ENCODE data around the gene RNF43. TPM values are rescaled to one million over a fixed set of nuclear protein-coding genes. Genes with fewer than 3 reads are reported as not detected.
A peak's percentile ranks its signal among the peaks of the same experiment; 100 is the strongest.

RNF43 gene
- total RNA-seq, 1 experiment from 2014 or later = 42.2 TPM

DNA sequence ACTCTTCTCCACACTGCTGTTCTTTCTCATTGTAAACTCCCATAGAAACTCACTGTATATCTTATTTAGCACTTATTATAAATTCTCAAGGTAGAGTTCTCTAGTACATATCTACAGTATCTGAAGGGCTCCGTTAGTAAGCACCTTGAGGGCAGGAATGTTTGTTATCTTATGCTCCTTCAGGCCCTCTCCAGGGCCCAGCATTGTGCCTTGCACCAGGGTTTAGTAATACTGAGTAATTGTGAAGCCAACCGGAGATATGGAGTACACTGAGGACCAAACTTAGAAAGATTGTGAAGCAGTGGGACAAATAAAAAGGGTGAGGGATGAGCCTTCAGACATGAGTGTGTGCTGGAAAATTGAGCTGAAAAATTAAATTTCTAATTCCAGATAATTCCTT, 26.4 kb downstream of the RNF43 start:
- peaks cover 84% of the 10 kb centered on the region for H3K79me2 ChIP-seq (ENCODE audit: insufficient read depth, low read length)
- peak overlapping the region; percentile 64 for H3K27ac ChIP-seq (ENCODE audit: low read depth, low read length)
- TF ChIP-seq, protein P1, sequence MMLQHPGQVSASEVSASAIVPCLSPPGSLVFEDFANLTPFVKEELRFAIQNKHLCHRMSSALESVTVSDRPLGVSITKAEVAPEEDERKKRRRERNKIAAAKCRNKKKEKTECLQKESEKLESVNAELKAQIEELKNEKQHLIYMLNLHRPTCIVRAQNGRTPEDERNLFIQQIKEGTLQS (IDR thresholded peaks at IDR 0.05) = no peak
- TF ChIP-seq ELF1 (IDR thresholded peaks at IDR 0.05; ENCODE audit: borderline replicate concordance, low read depth) (no peak), TCF7L2 (IDR thresholded peaks at IDR 0.05; ENCODE audit: borderline replicate concordance, extremely low read depth, insufficient read depth, insufficient read length) (no peak), RAD21 (IDR thresholded peaks at IDR 0.05; ENCODE audit: low read depth) (no peak), JUND (IDR thresholded peaks at IDR 0.05) (no peak), EGR1 (IDR thresholded peaks at IDR 0.05; ENCODE audit: low read depth) (no peak), FOSL1 (IDR thresholded peaks at IDR 0.05; ENCODE audit: low read depth) (no peak), SRF (IDR thresholded peaks at IDR 0.05; ENCODE audit: low read depth) (no peak), POLR2AphosphoS5 (IDR thresholded peaks at IDR 0.05; ENCODE audit: low read depth, low read length) (no peak), CEBPB (IDR thresholded peaks at IDR 0.05; ENCODE audit: low read depth) (no peak), YY1 (IDR thresholded peaks at IDR 0.05; ENCODE audit: extremely low read depth, insufficient replicate concordance, low read depth, low read length) (no peak), EZH2 (IDR thresholded peaks at IDR 0.05) (no peak), EZH2phosphoT487 (IDR thresholded peaks at IDR 0.05; ENCODE audit: borderline replicate concordance) (no peak), ZFX (IDR thresholded peaks at IDR 0.05) (no peak)
- TF ChIP-seq, protein P2, sequence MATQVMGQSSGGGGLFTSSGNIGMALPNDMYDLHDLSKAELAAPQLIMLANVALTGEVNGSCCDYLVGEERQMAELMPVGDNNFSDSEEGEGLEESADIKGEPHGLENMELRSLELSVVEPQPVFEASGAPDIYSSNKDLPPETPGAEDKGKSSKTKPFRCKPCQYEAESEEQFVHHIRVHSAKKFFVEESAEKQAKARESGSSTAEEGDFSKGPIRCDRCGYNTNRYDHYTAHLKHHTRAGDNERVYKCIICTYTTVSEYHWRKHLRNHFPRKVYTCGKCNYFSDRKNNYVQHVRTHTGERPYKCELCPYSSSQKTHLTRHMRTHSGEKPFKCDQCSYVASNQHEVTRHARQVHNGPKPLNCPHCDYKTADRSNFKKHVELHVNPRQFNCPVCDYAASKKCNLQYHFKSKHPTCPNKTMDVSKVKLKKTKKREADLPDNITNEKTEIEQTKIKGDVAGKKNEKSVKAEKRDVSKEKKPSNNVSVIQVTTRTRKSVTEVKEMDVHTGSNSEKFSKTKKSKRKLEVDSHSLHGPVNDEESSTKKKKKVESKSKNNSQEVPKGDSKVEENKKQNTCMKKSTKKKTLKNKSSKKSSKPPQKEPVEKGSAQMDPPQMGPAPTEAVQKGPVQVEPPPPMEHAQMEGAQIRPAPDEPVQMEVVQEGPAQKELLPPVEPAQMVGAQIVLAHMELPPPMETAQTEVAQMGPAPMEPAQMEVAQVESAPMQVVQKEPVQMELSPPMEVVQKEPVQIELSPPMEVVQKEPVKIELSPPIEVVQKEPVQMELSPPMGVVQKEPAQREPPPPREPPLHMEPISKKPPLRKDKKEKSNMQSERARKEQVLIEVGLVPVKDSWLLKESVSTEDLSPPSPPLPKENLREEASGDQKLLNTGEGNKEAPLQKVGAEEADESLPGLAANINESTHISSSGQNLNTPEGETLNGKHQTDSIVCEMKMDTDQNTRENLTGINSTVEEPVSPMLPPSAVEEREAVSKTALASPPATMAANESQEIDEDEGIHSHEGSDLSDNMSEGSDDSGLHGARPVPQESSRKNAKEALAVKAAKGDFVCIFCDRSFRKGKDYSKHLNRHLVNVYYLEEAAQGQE (IDR thresholded peaks at IDR 0.05; ENCODE audit: low read depth) = no peak
- TF ChIP-seq, protein P3, sequence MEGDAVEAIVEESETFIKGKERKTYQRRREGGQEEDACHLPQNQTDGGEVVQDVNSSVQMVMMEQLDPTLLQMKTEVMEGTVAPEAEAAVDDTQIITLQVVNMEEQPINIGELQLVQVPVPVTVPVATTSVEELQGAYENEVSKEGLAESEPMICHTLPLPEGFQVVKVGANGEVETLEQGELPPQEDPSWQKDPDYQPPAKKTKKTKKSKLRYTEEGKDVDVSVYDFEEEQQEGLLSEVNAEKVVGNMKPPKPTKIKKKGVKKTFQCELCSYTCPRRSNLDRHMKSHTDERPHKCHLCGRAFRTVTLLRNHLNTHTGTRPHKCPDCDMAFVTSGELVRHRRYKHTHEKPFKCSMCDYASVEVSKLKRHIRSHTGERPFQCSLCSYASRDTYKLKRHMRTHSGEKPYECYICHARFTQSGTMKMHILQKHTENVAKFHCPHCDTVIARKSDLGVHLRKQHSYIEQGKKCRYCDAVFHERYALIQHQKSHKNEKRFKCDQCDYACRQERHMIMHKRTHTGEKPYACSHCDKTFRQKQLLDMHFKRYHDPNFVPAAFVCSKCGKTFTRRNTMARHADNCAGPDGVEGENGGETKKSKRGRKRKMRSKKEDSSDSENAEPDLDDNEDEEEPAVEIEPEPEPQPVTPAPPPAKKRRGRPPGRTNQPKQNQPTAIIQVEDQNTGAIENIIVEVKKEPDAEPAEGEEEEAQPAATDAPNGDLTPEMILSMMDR (IDR thresholded peaks at IDR 0.05 in 2 of 3, conservative IDR thresholded peaks at IDR 0.05 in 1 of 3; ENCODE audit: borderline replicate concordance in 1 of 3, insufficient read depth in 1 of 3, low read depth in 2 of 3, low read length in 2 of 3) = no peak
- TF ChIP-seq, protein P4, sequence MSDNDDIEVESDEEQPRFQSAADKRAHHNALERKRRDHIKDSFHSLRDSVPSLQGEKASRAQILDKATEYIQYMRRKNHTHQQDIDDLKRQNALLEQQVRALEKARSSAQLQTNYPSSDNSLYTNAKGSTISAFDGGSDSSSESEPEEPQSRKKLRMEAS (IDR thresholded peaks at IDR 0.05) = no peak
- no peaks in the 10 kb centered on the region for H3K27me3 ChIP-seq (ENCODE audit: insufficient read depth, low read length)
- H3K9ac ChIP-seq (ENCODE audit: low read length) = peak overlapping the region; percentile 11
- H3K9me2 ChIP-seq (ENCODE audit: insufficient read depth) = no peaks in the 10 kb centered on the region
- CTCF ChIA-PET = no interaction called here
- intact Hi-C loops (cut with micrococcal nuclease) = loop anchor here (1.0 kb wide), 1 partner anchor 39 kb away; the partner anchor contains the start of gene SUPT4H1
- H3K4me2 ChIP-seq (ENCODE audit: low read length) = peak overlapping the region; percentile 70
- H4K20me1 ChIP-seq (ENCODE audit: insufficient read depth) = no peaks in the 10 kb centered on the region
- peak overlapping the region; percentile 3 to 27; a peak in 2 of 4 replicates for H3K4me3 ChIP-seq (replicated peaks in 1 of 2; ENCODE audit: low read depth in 1 of 2, low read length in 2 of 2)
- DNase-seq (ENCODE audit: low read depth, low spot score) (no peak), ATAC-seq (peak; percentile 2; the same call in 1 of the 2 replicates)
- no peak overlapping the region for H2AFZ ChIP-seq (ENCODE audit: low read depth, low read length, poor library complexity, severe bottlenecking)
- H3K4me1 ChIP-seq (ENCODE audit: control insufficient read depth in 1 of 2, insufficient read depth in 2 of 2, low read length in 2 of 2) = peaks cover 89 to 100% of the 10 kb centered on the region in 2 experiments
- POLR2A ChIA-PET = interaction anchor here (1.1 to 2.4 kb wide), 3 partner anchors 10 to 35 kb away, joined by 4 to 17 read pairs (median 4); partner anchors contain the start of gene RNF43
- H3K9me3 ChIP-seq (ENCODE audit: control insufficient read depth in 1 of 2, insufficient read depth in 1 of 2, low read depth in 1 of 2, low read length in 2 of 2) = no peaks in the 10 kb centered on the region
- no TSS peak for BruUV-seq (replicated peaks)
- RAD21 ChIA-PET (ENCODE audit: low non-redundant PET in 1 of 2, low total read pairs in 2 of 2, uncharacterized antibody in 2 of 2, unreplicated experiment in 2 of 2) = interaction anchor here in 1 of 2 experiments (0.7 kb wide), 1 partner anchor 32 kb away, joined by 3 read pairs; no protein-coding TSS in a partner anchor
- H3K36me3 ChIP-seq (ENCODE audit: control insufficient read depth in 1 of 2, insufficient read depth in 2 of 2, low read length in 2 of 2) = peaks cover 0 to 4% of the 10 kb centered on the region in 2 experiments; a peak in 2 of 4 replicates
